ENCODE results near the gene ARHGAP31.
"Not testable (repeated sequence)": the region's sequence is repeated elsewhere in the genome, so short reads cannot be mapped to it uniquely, and the experiment has no call there.

Gene ARHGAP31

DNA sequence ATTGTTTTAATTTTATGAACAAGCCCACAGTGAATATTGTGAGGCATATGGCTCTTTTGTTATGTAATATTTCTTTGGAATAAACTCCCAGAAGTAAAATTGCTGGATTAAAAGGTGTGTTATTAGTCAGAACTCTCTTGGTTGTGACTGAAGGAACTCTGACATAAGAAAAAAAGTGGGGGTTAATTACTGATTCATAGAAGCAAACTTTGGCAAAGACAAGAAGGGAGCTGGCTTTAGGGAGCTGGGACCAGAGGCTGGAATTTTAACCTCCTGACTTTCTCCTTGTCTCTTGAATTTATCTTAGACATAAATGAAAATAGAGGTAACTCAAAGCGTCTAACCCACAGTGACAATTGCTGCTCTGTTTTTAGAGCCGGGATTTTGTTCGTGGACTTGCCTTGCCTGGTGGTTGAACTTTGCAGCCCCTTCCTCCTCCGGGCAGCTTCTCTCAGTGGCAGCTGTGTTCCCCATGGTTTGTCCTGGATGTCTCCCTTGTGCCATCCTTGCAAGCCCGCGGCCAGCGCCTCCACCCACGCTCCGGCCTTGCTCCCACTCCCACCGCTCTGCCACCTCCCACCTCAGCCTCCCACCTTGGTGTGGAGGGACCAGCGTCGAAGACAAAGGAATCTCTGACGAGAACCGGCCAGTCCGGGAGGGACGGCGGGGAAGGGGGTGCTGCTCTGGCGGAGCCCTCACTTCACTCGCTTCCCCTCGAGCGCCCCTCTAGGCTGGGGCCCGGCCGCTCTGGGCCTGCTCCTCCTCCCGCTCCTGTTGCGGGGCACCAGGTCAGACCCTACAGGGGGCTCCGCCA is 28.0 kb downstream of the ARHGAP31 start:
- no peak for DNase-seq (ENCODE audit: low read depth, low spot score)

DNA sequence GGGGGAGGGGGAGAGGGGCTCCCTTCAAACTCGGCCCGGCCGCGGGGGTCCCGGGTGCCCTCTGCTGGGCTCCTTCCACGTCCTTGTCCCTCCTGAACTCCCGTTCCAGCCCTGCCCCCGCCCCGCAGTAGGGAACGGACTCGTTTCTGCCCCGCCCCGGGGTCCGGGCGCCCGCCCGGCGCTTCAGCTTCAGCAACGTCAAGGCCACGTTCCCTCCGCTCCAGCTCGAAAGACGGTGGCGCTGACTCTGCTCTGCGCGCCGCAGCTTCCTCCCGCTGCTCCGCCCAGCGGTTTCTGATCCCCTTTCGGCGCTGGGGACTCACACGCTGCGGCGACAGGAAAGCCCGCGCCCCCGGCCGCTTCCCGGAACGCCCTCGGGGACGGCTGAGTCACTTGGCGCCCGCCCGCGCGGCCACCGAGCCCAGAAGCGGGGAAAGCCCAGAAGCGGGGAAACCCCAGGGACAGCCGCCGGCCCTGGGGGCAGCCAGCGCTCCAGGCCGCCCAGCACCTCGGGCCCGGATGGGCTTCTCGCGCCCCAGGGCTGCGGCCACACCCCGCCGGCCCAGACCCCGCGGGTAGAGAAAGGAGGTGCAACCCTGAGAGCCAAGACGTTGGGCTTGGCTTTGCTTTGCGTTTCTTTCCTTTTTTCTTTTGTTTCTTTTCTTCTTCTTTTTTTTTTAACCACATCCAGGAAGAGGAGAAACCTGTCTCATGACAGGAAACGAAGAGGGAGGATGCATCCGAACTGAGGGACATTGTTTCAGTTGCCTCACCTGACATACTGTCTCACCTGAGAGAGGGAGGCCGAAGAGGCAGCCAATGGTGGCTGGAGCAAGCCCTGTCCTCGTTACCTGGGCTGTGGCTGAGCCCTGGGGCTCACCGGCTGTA is 28.9 kb downstream of the ARHGAP31 start:
- peak; percentile 89 for DNase-seq (ENCODE audit: low read depth, low spot score)

DNA sequence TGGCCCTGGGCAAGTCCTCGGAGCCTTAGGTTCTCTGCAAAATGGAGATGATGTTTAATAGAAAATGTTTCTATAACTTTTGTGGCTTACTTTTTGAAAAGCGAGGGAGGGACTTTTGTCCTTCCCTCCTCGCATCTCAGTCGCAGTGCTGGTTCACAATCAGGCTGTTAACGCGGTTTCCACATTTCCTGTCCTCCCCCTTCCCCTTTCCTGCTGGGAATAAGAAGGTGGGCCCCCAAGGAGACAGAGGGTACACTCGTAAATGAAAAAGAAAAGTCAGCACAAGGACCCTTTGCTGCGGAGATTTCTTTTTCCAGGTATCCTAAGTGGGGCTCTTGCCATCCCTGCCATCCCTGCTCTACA is 29.5 kb downstream of the ARHGAP31 start:
- DNase-seq (ENCODE audit: low read depth, low spot score): no peak

DNA sequence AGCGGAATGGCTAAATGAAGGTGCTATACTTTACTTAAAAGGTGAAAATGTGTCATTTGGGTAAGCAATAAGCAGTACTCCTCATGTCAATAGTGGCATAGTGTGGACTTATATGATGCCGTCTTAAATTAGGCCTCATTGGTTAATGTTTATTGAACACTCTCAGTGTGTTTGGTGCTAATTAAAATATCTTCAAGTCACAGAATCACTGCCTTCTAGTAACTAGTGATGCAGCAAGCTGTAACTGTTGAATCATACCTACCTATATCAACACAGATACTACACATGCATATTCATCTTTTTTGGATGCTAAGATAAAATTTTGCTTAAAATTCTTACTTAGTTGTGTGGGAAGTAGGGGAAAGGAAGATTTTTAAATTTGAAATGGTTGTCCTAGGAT is 30.7 kb downstream of the ARHGAP31 start:
- DNase-seq (ENCODE audit: low read depth, low spot score): no peak

DNA sequence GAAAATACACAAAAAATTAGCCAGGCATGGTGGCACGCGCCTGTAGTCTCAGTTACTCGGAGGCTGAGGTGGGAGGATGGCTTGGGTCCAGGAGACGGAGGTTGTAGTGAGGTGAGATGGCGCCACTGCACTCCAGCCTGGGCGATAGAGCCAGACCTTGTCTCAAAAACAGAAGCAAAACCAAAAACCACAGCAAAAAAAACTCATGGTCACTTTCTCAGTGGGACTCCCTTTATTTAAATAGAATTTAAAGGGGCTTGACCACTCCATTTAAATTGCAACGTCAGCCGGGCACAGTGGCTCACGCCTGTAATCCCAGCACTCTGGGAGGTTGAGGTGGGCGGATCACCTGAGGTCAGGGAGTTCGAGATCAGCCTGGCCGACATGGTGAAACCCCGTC is 32.8 kb downstream of the ARHGAP31 start:
- DNase-seq (ENCODE audit: low read depth, low spot score): no peak

DNA sequence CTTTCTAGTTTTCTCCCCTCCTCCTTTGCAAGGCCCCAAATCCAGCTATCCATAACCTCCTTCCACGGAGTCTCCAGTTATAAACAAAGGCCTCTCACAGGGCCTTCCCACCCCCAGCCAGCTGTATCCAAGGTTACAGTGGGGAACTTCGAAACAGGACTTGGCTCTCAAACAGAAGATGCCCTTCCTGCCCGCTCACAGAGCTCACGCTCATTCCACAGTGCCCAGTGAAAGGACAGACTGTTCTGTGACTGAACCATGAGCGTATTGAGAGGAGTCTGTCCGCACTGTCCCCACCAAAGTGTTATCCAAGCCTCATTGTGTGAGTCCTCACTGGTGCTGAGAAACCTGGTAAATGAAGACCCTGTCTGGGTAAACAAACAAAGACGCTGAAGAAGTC is 35.4 kb downstream of the ARHGAP31 start:
- no peak for DNase-seq (ENCODE audit: low read depth, low spot score)

DNA sequence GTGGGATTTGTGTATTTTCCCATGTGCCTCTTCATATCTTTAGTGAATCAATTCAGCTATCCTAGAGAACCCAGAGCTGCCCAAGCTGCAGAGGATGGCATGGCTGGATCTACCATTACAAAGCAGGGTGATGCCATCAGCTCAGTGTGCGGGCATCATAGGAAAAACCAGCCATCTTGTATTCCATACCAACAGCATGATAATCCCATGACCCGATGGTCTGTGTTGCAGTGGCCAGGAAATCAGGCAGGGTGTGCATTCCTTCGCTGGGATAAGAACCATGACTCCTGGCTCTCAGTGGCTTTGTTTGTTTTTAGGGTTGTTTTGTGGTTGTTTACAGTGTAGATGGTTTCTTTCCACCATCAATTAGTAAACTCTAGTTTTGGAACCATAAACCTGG is 36.0 kb downstream of the ARHGAP31 start:
- DNase-seq (ENCODE audit: low read depth, low spot score): no peak

DNA sequence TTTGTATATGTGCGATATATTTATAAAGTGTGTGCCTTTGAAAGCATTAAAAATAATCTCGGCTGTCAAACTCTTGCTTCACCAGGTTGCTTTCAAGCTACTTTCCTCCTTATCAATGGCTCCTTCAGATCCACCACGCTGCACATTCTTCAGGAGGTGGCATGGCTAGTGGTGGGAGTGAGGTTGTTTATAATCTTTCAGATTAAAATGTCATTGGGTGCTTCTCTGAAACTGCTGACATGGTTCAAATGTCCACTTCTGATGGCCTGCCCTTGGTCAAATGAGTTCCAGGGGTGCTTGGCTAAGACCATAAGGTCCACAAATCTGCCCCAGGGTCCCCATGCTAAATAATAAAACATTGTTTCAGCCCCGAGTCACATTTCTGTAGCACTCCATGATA is 36.7 kb downstream of the ARHGAP31 start:
- no peak for DNase-seq (ENCODE audit: low read depth, low spot score)

DNA sequence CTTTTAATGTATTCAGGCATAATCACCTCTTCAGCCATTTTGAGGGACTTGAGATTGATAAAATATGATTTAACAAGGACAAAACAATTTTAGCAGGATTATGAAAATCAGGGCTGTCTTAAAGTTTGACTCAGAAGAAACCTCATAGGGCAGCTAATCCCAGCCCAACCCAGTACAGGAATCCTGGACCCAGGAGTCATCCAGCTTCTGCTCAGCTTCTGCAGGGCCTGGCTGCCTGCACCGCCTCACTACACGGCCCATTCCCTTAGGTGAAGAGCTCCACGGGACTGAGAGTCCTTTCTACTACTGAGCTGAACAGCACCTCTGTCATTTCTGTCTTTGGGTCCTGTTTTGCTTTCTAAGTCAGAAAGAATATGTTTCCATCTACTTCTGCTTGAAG is 37.5 kb downstream of the ARHGAP31 start:
- DNase-seq (ENCODE audit: low read depth, low spot score): no peak

DNA sequence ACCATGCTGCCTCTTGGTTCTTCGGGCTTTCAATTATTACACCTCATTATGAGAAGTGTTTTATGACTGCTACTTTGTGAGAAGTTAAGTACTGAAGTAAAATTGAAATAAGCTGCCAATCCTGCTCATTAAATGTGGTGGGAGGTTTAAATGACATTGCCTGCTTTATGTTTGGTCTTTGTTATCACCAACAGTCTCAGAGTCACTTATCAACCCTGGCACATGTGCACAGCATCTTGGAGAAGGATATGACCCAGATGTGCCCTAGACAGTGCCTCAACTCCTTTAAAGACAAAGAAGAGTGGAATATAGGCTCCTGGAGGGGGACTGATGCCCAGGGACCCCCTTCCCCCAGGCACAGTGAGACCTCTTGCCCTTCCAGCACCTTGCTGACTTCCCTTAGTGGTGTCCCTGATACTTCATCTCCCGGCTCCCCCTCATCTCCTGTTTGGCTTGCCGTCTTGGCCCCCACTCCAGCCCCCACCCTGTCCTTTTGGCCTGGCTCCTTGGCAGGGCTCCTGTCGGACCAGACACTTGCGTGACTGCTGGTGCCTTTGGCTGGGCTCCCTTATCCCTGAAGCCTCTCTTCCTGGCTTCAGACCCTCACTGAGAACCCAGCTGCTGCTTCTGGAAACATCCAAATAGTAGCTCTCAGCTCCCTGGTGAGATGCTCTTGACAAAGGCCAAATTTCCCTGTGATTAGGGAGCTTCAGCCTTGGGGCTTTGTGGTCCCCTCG is 39.8 kb downstream of the ARHGAP31 start:
- DNase-seq (ENCODE audit: low read depth, low spot score): no peak

DNA sequence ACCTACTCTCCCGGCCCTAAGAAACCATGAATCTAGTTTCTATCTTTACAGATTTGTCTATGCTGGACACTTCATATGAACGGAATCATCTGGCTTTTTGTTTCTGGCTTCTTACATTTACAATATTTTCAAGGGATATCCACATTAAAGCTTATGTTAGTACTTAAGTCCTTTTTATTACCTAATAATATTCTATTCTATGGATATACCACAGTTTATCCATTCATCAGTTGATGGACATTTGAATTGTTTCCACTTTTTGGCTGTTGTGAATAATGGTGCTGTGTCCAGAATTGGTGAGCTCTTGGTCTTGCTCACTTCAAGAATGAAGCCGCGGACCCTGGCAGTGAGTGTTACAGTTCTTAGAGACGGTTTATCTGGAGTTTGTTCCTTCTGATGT is 42.6 kb downstream of the ARHGAP31 start:
- no peak for DNase-seq (ENCODE audit: low read depth, low spot score)

DNA sequence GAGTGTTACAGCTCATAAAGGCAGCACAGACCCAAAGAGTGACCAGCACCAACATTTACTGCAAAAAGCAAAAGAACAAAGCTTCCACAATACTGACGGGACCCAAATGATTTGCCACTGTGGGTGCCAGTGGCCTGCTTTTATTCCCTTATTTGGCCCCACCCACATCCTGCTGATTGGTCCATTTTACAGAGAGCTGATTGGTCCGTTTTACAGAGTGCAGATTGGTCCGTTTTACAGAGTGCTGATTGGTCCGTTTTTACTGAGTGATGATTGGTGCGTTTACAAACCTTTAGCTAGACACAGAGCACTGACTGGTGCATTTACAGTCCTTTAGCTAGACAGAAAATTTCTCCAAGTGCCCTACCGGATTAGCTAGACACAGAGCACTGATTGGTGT is 43.2 kb downstream of the ARHGAP31 start:
- not testable (repeated sequence) for DNase-seq (ENCODE audit: low read depth, low spot score)

DNA sequence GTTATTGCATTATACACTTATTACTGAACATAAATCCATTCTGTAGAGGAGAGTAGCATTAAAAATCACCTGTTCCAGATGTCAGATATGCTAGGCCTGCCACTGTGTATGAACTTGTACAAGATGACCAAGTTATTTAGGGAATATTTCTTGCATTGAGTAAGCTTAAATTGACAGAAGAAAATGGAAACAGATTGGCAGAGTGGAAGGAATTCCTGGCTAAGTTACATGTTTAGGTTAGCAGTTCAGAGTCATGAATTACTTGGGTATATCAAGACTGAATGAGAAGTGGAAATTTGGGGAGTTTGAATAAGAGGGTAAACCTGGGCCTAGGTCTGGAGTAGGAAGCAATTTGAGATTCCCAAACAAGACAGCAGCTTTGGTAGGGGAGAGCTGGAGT is 44.6 kb downstream of the ARHGAP31 start:
- no peak for DNase-seq (ENCODE audit: low read depth, low spot score)

DNA sequence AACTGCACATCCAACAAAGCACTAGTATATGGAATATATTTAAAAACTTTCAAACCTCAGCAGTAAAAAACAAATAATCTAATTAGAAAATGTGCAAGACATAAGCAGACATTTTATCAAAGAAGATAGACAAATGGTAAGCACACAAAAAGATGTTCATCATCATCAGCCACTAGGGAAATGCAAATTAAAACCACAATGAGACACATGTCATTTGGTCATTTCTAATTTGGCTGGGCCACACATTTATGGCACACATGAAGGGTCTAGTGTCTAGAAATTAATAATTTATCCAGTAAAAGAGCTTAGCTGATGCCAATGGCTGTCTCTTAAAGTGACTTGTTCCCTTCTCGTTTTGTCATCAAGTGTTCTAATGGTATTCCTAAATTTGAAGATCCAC is 45.8 kb downstream of the ARHGAP31 start:
- no peak for DNase-seq (ENCODE audit: low read depth, low spot score)

DNA sequence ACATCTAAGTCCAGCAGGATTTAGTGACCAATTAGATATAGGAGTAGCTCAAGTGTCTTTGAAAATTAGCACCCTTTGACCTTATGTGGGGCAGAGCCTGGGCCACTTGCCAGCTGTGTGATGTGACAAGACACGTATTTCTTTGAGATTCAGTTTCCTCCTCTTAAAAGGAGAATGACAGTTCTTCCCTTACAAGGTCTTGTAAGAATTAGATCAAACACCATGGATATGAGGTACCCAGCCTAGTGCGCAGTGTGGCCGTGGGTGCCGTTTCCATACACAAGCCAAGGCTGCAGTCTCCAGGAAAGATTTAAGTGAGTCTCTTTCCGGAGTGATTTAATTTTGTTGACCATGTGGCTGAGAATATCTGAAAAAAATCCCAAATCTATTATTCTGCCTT is 46.3 kb downstream of the ARHGAP31 start:
- no peak for DNase-seq (ENCODE audit: low read depth, low spot score)

DNA sequence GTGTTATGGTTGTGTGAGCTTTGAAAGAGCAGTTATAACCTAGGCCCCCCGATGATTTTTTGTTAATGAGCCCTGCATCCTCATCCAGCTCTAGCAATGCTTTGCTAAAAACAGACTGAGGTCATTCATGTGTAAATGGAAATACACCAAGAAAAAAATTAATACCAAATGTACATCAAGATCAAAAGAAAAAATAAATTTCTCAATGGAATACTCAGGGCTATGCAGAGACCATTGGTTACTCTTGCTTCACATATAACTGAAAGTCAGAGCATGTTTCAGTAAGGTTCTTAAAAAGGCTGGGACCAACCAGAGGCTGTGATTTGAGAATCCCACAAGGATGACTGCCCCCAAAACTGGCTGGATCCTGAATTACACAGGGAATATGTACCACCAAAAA is 48.0 kb downstream of the ARHGAP31 start:
- no peak for DNase-seq (ENCODE audit: low read depth, low spot score)

DNA sequence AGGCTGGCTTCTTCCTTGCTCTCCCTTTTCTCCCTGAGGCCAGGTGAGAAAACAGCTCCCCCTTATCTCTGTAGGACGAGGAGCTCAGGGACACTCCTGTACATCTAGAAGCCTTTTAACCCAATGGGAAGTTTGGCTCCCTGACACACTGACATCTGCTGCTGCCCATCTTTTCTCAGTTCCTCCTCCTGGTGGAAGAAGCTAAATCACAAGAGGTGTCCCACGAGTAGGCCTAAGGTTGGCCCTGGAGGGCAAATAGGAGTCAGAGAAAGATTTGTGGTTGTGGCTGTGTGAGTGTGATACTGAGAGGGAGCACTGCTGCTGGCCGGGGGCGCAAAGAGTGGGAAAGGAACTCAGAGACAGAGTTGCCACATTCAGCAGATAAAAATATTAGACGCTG is 49.5 kb downstream of the ARHGAP31 start:
- no peak for DNase-seq (ENCODE audit: low read depth, low spot score)

DNA sequence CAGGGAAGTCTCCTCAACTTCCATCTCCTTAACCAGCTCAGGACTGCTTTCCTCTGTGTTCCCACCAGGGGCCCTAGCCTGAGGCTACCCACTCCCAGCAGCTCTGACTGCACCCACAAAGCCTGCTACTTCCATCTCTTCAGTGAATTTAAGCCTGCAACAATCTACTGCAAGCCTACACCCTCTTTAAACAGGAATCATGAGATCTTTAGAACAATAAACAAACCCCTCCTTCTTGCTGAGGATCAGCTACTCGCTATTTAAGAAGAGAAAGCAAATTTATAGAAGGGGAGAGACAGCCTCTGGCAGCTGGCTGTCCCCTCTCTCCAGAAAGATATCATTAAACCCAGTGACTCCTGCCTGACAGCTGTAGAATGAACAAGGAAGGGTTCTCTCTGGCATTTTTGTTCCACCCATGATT is 51.9 kb downstream of the ARHGAP31 start:
- no peak for DNase-seq (ENCODE audit: low read depth, low spot score)

DNA sequence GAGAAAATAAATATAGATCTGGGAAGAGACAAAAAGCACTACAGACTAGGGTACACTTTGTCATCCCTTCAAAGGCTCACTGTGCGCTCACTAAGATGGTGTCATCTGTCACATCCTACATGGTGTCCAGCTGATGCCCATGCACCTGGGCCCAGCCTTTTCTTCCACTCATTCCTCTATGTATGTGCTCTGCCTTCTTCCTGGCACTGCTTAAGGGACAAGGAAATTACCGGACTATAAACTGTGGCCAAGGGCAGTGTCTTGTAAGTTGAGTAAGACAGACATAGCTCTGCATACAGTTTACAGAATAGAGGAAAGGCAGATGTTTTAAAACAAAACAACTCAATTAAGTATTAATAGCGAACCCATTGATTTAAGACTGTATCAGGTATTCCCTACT is 52.9 kb downstream of the ARHGAP31 start:
- DNase-seq (ENCODE audit: low read depth, low spot score): no peak

DNA sequence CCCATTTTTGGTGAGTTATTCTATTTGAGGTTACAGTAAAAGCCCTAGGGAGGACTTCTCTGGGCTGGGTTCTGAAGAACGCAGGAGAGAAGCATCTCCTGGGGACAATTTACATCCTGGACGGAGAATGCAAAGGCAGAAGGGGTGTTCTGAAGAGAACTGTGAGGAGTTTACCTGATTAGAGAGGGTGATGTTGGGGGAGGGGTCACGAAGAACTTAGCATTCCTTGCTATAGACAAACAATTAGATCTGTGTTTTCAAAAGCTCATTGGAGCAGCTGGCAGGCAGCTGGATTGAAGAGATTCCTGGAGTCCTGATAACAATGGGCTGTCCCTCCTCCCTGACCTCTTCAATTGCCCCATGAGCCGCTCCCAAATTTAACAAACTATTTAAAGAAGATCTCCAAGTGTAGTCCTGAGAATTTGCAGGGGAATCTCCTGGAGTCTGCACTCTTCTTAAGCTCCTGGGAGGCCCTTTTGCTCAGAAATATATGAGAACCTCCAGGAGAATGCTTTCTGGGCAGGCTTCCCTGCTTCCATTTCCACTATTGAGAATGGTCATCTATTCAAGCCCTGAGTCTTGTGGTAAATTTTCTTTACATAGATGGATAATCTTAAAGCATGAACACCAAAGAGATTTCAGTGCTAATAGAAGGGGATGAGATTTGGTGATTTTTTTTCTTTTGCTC is 55.3 kb downstream of the ARHGAP31 start:
- no peak for DNase-seq (ENCODE audit: low read depth, low spot score)

DNA sequence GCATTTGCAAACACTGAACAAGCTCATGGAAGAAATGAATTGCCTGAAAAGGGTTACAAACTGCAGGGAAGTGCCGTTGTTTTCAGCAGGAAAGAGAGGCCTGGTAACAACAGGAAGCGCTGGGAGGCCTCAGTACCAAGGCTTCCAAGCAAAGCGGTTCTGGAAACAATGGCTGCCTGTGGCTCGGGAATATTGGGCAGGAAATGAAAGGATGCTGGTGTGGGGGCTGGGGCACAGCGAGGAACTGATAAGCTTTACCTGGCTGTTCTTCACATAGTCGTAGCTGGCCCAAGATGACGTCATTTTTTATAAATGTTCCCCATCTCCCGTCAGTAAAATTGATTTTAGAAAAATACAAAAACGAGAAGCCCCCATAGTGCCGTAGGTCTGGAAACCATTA is 55.9 kb downstream of the ARHGAP31 start:
- no peak for DNase-seq (ENCODE audit: low read depth, low spot score)

DNA sequence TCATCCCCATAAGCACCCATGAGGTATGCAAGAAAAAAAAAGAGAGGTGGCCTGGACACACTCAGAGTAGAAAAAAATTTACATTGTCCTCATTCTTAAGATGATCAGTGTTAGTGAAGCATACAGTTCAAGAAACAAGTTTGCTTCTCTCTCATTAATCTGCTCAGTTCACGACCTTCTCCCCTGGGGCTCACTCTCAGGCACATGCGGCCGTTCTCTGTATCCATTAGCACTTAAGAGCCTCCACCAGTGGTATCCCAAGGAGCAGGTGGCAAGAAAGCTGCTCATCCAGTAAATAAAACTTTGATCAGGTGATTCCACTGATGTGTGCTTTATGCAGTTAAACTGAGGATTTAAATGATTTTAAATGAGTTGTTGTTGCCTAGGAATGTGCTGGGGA is 57.4 kb downstream of the ARHGAP31 start:
- DNase-seq (ENCODE audit: low read depth, low spot score): no peak

All from activated naive CD8-positive, alpha-beta T cell treated with anti-CD3 and anti-CD28 coated beads, Interleukin-2, amount 50 U/mL, for 16 hours (primary cell).